HepG2 (cell line): Measurements from ENCODE around the gene TSEN54. TPM values are rescaled to one million over a fixed set of nuclear protein-coding genes. Genes with fewer than 3 reads are reported as not detected.
A peak's percentile ranks its signal among the peaks of the same experiment; 100 is the strongest.

Source experiments
- FOXP1 ChIP-seq, 2 experiments: fragments of 450-650 bp in 1 of 2; IDR thresholded peaks; 2 replicates each; pipeline ENCODE4 v1.6.1; 2017 to 2018; ENCODE audit warnings: antibody characterized with exemption in 1 of 2
- GTF2F1 ChIP-seq: fragments of 150-350 bp; IDR thresholded peaks from 2 replicates; pipeline ENCODE4 v1.6.1; 2014; ENCODE audit warnings: low read length
- HHEX ChIP-seq: IDR thresholded peaks from 2 replicates; pipeline ENCODE4 v1.6.1; 2016; ENCODE audit warnings: control low read depth
- KDM5B ChIP-seq: sonication (generic); formaldehyde crosslinking; IDR thresholded peaks from 2 replicates; pipeline ENCODE4 v1.4.0; 2020; ENCODE audit warnings: missing genetic modification reagents, mild to moderate bottlenecking, borderline replicate concordance
- MIER3 ChIP-seq: IDR thresholded peaks from 2 replicates; pipeline ENCODE4 v1.6.1; 2016; ENCODE audit warnings: missing compliant biosample characterization, borderline replicate concordance
- NCOA1 ChIP-seq: sonication (generic); formaldehyde crosslinking; IDR thresholded peaks from 2 replicates; pipeline ENCODE4 v1.9.0; 2021; ENCODE audit warnings: missing genetic modification reagents
- RARA ChIP-seq: IDR thresholded peaks from 2 replicates; pipeline ENCODE4 v1.6.1; 2016; ENCODE audit warnings: missing genetic modification reagents, missing compliant biosample characterization
- STAG1 ChIP-seq: sonication (generic); formaldehyde crosslinking; IDR thresholded peaks from 2 replicates; pipeline ENCODE4 v1.4.0; 2020; ENCODE audit warnings: missing genetic modification reagents
- TAF1 ChIP-seq: sonication (generic); formaldehyde crosslinking; IDR thresholded peaks from 2 replicates; pipeline ENCODE4 v1.4.0; 2020; ENCODE audit warnings: missing genetic modification reagents
- ZKSCAN8 ChIP-seq: IDR thresholded peaks from 2 replicates; pipeline ENCODE4 v1.6.1; 2016; ENCODE audit warnings: borderline replicate concordance, missing genetic modification reagents, missing compliant biosample characterization
- ZNF160 ChIP-seq: sonication (generic); formaldehyde crosslinking; IDR thresholded peaks from 2 replicates; pipeline ENCODE4 v1.8.0; 2022; ENCODE audit warnings: mild to moderate bottlenecking, inconsistent platforms, missing genetic modification reagents
- ZNF75D ChIP-seq: sonication (generic); formaldehyde crosslinking; IDR thresholded peaks from 2 replicates; pipeline ENCODE4 v1.8.1; 2023; ENCODE audit warnings: missing genetic modification reagents, mild to moderate bottlenecking, borderline replicate concordance
- ZNF761 ChIP-seq: sonication (generic); formaldehyde crosslinking; conservative IDR thresholded peaks from 2 replicates; pipeline ENCODE4 v1.4.0; 2020; ENCODE audit warnings: mild to moderate bottlenecking, missing genetic modification reagents
- ZNF773 ChIP-seq: sonication (generic); formaldehyde crosslinking; IDR thresholded peaks from 2 replicates; pipeline ENCODE4 v1.4.0; 2020; ENCODE audit warnings: missing genetic modification reagents, borderline replicate concordance
- polyA plus RNA-seq, 8 experiments: library from polyadenylated mRNA; depleted of rRNA in 3 of 8; stranded (reverse) in 7 of 8; unstranded in 1 of 8; fragments of >200 nt; fragmentation: Illumina TruSeq in 4 of 8; extraction: Trizol in 4 of 8; gene quantifications; 2 replicates each; pipeline versions ENCODE4 v1.2.1 to v1.2.3, GENCODE V29; 2011 to 2016; ENCODE audit warnings: low read depth in 4 of 8, missing spikeins in 1 of 8, mixed read lengths in 1 of 8; ENCODE audit not compliant: insufficient read depth in 1 of 8
- total RNA-seq, 5 experiments: library from RNA; depleted of rRNA; stranded (reverse); fragments of >200 nt; fragmentation: Illumina TruSeq; extraction: Trizol; gene quantifications; 2 replicates each; pipeline ENCODE4 v1.2.3, GENCODE V29; 2016; ENCODE audit warnings: low read depth in 1 of 5
- TF ChIP-seq, protein P1 (sequence below): sonication (generic); formaldehyde crosslinking; IDR thresholded peaks from 2 replicates; pipeline ENCODE4 v1.4.0; 2020; ENCODE audit warnings: missing genetic modification reagents, borderline replicate concordance
- TF ChIP-seq, protein P2 (sequence below): sonication (generic); formaldehyde crosslinking; IDR thresholded peaks from 2 replicates; pipeline ENCODE4 v1.4.0; 2020; ENCODE audit warnings: missing genetic modification reagents, borderline replicate concordance
- TF ChIP-seq, protein P3 (sequence below): sonication (generic); formaldehyde crosslinking; IDR thresholded peaks from 2 replicates; pipeline ENCODE4 v1.4.0; 2020; ENCODE audit warnings: missing genetic modification reagents

Gene TSEN54
- total and polyA plus RNA-seq, 2 of the 13 experiments (the other 11 are each of a cell fraction or from before 2014, with no cell fraction given) = 62.9 to 63.3 TPM

DNA sequence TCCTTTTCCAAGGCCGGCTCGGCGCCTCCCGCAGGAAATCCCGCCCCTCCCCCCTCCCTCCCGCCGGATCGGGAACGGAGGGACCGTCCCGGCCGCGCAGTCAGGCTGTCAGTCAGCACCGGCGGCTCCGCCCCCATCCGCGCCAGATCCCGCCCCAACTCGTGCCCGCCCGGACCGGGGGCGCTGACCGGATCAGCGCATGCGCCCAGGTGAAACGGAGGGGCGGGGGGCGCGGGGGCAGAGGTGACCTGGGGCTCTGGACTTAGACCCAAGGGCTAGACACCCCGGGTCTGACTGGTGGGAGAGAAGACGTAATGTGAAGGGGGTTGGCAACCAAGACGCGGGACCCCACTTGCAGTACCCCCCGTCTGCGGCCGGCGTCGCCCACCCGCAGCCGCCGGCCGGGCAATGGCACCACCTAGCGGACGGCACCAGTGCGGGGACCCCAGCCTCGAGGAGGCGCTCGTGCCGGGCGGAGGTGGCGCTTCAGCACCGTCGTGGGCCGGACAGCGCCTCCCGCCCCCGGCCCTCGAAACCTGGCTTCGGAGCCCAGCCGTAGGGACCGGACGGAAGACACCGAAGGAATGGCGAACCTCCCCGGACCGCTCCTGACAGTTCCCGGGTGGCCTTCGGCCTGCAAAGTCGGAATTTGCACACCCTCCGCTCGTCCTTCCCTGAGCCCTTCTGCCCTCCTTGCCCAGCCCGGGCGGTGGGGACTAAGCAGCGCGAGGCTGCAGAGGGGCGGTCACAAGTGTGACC lies 653 bp upstream of the TSEN54 start, which contains the start of gene CASKIN2 (continued):
- TF ChIP-seq, protein P1, sequence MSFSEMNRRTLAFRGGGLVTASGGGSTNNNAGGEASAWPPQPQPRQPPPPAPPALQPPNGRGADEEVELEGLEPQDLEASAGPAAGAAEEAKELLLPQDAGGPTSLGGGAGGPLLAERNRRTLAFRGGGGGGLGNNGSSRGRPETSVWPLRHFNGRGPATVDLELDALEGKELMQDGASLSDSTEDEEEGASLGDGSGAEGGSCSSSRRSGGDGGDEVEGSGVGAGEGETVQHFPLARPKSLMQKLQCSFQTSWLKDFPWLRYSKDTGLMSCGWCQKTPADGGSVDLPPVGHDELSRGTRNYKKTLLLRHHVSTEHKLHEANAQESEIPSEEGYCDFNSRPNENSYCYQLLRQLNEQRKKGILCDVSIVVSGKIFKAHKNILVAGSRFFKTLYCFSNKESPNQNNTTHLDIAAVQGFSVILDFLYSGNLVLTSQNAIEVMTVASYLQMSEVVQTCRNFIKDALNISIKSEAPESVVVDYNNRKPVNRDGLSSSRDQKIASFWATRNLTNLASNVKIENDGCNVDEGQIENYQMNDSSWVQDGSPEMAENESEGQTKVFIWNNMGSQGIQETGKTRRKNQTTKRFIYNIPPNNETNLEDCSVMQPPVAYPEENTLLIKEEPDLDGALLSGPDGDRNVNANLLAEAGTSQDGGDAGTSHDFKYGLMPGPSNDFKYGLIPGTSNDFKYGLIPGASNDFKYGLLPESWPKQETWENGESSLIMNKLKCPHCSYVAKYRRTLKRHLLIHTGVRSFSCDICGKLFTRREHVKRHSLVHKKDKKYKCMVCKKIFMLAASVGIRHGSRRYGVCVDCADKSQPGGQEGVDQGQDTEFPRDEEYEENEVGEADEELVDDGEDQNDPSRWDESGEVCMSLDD (CRISPR knock-in tag) = peak; percentile 95
- TF ChIP-seq FOXP1 (IDR thresholded peaks at IDR 0.05) (no peak), FOXP1 (CRISPR knock-in tag; IDR thresholded peaks at IDR 0.05) (peak; percentile 17; the same call in 1 of the 2 replicates), NCOA1 (CRISPR knock-in tag) (peak; percentile 92), MIER3 (CRISPR knock-in tag) (peak; percentile 38; the same call in 1 of the 2 replicates), ZNF773 (CRISPR knock-in tag) (peak; percentile 97), ZNF75D (CRISPR knock-in tag) (peak; percentile 93; the same call in 1 of the 2 replicates), GTF2F1 (no peak), ZKSCAN8 (peak; percentile 54; the same call in 1 of the 2 replicates), KDM5B (CRISPR knock-in tag) (peak; percentile 99), ZNF761 (CRISPR knock-in tag) (peak; percentile 78; the same call in 1 of the 2 replicates), TAF1 (CRISPR knock-in tag) (peak; percentile 50; the same call in 1 of the 2 replicates), ZNF160 (CRISPR knock-in tag) (peak; percentile 41), HHEX (CRISPR knock-in tag) (no peak), RARA (peak; percentile 63), STAG1 (CRISPR knock-in tag) (peak; percentile 91)
- TF ChIP-seq, protein P2, sequence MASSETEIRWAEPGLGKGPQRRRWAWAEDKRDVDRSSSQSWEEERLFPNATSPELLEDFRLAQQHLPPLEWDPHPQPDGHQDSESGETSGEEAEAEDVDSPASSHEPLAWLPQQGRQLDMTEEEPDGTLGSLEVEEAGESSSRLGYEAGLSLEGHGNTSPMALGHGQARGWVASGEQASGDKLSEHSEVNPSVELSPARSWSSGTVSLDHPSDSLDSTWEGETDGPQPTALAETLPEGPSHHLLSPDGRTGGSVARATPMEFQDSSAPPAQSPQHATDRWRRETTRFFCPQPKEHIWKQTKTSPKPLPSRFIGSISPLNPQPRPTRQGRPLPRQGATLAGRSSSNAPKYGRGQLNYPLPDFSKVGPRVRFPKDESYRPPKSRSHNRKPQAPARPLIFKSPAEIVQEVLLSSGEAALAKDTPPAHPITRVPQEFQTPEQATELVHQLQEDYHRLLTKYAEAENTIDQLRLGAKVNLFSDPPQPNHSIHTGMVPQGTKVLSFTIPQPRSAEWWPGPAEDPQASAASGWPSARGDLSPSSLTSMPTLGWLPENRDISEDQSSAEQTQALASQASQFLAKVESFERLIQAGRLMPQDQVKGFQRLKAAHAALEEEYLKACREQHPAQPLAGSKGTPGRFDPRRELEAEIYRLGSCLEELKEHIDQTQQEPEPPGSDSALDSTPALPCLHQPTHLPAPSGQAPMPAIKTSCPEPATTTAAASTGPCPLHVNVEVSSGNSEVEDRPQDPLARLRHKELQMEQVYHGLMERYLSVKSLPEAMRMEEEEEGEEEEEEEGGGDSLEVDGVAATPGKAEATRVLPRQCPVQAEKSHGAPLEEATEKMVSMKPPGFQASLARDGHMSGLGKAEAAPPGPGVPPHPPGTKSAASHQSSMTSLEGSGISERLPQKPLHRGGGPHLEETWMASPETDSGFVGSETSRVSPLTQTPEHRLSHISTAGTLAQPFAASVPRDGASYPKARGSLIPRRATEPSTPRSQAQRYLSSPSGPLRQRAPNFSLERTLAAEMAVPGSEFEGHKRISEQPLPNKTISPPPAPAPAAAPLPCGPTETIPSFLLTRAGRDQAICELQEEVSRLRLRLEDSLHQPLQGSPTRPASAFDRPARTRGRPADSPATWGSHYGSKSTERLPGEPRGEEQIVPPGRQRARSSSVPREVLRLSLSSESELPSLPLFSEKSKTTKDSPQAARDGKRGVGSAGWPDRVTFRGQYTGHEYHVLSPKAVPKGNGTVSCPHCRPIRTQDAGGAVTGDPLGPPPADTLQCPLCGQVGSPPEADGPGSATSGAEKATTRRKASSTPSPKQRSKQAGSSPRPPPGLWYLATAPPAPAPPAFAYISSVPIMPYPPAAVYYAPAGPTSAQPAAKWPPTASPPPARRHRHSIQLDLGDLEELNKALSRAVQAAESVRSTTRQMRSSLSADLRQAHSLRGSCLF (CRISPR knock-in tag) = no peak
- TF ChIP-seq, protein P3, sequence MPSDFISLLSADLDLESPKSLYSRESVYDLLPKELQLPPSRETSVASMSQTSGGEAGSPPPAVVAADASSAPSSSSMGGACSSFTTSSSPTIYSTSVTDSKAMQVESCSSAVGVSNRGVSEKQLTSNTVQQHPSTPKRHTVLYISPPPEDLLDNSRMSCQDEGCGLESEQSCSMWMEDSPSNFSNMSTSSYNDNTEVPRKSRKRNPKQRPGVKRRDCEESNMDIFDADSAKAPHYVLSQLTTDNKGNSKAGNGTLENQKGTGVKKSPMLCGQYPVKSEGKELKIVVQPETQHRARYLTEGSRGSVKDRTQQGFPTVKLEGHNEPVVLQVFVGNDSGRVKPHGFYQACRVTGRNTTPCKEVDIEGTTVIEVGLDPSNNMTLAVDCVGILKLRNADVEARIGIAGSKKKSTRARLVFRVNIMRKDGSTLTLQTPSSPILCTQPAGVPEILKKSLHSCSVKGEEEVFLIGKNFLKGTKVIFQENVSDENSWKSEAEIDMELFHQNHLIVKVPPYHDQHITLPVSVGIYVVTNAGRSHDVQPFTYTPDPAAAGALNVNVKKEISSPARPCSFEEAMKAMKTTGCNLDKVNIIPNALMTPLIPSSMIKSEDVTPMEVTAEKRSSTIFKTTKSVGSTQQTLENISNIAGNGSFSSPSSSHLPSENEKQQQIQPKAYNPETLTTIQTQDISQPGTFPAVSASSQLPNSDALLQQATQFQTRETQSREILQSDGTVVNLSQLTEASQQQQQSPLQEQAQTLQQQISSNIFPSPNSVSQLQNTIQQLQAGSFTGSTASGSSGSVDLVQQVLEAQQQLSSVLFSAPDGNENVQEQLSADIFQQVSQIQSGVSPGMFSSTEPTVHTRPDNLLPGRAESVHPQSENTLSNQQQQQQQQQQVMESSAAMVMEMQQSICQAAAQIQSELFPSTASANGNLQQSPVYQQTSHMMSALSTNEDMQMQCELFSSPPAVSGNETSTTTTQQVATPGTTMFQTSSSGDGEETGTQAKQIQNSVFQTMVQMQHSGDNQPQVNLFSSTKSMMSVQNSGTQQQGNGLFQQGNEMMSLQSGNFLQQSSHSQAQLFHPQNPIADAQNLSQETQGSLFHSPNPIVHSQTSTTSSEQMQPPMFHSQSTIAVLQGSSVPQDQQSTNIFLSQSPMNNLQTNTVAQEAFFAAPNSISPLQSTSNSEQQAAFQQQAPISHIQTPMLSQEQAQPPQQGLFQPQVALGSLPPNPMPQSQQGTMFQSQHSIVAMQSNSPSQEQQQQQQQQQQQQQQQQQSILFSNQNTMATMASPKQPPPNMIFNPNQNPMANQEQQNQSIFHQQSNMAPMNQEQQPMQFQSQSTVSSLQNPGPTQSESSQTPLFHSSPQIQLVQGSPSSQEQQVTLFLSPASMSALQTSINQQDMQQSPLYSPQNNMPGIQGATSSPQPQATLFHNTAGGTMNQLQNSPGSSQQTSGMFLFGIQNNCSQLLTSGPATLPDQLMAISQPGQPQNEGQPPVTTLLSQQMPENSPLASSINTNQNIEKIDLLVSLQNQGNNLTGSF (CRISPR knock-in tag) = peak; percentile 97
